Colon (tissue), 2 donors: Measurements from ENCODE around the gene IFT52.

Experiments
- FAIRE-seq: peaks from 2 replicates; lab custom pipeline; 2012; peaks lifted over from hg19 to GRCh38; lab: Jason Lieb, UNC
- donor health status: control.
- donor health status: control.

Gene IFT52, protein sequence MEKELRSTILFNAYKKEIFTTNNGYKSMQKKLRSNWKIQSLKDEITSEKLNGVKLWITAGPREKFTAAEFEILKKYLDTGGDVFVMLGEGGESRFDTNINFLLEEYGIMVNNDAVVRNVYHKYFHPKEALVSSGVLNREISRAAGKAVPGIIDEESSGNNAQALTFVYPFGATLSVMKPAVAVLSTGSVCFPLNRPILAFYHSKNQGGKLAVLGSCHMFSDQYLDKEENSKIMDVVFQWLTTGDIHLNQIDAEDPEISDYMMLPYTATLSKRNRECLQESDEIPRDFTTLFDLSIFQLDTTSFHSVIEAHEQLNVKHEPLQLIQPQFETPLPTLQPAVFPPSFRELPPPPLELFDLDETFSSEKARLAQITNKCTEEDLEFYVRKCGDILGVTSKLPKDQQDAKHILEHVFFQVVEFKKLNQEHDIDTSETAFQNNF

DNA sequence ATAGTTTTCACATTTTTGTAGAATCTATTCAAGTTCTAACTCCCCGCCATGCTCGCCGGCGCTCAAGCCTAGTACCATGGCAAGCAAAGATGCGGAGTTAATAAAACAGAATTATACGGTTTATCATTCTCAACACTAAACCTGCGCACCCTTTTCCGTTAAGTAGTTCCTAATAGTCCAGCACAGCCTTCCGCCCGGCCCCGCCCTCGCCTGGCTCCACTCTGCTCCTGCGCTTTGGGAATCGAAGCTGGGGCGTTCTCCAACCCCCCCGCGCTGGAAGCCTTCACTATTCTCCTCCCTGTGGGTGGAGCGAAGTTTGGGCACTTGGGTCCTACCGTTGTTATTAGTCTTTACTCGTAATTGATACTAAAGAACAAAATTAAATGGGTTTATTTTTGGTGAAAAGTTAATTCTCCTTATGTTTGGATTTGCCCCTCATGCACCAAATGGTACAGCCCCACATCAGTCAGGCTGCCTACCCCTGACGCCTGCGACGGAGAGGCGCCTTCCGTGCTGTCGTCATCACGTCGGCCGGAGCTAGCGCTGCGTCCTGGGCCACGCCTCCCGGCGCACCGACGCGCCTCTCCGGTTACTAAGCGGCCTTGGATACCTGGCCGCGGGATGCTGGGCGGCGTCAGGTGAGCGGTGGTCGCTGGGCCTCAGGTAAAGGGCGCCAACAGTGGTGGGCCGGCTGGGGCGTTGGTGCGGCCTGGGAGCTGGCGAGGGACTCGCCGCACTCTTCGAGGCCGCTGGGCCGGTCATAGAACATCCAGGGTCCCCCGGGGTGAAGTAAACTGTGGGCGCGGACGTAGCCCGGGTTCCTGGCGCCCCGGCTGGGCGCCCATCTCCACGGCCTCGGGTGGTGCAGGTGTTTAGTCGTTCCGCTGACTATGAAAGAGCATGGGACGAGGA, at the start of gene IFT52:
Gene IFT52 (plus strand): TSS at position 546 of the 912 bp plus-strand sequence. CDS start 3,762 bp downstream, outside the sequence.
- no peak for FAIRE-seq

DNA sequence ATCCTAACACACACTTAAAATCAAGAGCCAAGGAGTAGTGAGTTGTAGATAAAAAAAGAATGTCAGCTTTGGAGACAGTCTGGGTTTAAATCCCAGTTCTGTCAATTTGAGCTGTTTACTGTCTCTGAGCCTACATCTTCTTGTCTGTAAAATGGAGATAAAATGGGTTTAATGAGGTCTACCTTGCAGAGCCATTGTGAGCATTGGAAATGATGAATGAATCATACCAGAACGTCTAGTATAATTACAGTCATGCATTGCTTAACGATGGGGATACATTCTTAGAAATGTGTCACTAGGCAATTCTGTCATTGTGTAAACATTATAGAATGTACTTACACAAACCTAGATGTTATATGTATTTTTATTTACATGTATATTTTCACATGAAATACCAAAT, 49.5 kb upstream of the IFT52 start:
- no peak for FAIRE-seq

DNA sequence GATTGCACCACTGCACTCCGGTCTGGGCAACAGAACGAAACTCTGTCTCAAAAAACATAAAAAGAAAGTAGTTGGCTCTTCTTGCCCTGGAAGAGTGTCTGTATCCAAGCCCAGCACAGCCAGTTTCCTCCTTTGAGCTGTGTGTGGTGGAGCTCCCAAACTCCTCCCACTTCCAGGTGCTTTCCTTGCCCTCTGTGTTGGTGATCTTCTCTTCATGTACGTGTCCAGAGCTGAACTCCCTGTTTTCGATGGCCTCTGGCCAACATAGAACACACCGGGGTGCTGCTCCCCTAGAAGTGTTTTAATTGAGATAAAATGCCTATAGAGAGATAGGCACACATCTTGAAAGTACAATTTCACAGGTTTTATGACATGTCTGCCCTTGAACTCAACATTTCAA, 48.6 kb upstream of the IFT52 start:
- FAIRE-seq = no peak

DNA sequence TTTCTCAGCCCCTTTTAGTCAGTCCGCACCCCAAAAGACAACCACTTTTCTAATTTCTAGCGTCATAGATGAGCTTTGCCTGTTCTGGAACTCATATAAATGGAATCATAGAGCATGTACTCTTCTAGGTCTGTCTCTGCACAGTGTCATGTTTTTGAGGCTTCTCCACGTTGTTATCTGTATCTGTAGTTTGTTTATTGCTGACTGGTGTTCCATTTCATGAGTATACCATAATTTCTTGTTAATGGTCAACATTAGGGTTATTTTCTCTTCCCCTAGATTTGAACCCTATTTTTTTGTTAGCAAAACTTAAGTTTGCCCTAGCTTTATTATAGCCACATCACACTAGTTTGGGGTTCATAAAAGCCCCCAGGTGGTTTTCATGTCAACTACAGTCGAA, 48.1 kb upstream of the IFT52 start:
- no peak for FAIRE-seq

DNA sequence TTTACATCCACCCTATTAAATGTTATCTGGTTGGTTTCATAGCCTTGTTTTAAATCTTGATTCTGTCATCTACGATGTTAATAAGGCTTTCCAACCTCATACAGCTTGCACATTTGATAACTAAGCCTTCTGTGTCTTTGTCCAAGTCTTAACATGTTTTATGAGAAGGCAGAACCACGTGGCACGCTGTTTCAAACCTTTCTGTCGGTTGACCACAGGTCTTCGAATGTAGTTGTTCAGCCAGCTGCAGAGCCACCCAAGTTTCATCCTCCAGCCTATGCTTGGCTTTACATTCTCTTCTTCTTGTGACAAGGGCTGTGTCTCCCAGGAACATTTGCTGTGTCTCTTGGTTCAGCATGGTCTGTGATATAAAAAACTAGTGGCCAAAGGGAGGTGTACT, 47.6 kb upstream of the IFT52 start:
- no peak for FAIRE-seq

DNA sequence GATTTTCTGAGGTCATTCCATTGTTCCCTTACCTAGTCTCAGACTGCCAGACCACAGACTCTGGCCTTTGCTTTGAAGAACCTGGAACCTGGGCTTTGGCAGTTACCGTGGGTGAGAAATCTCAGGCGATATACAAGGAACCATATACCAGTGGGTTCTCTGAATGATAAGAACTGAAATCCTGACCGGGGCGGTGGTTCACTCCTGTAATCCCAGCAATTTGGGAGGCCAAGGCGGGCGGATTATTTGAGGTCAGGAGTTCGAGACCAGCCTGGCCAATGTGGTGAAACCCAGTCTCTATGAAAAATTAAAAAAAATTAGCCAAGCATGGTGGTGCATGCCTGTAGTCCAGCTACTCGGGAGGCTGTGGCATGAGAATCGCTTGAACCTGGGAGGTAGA, 46.2 kb upstream of the IFT52 start:
- FAIRE-seq = no peak

DNA sequence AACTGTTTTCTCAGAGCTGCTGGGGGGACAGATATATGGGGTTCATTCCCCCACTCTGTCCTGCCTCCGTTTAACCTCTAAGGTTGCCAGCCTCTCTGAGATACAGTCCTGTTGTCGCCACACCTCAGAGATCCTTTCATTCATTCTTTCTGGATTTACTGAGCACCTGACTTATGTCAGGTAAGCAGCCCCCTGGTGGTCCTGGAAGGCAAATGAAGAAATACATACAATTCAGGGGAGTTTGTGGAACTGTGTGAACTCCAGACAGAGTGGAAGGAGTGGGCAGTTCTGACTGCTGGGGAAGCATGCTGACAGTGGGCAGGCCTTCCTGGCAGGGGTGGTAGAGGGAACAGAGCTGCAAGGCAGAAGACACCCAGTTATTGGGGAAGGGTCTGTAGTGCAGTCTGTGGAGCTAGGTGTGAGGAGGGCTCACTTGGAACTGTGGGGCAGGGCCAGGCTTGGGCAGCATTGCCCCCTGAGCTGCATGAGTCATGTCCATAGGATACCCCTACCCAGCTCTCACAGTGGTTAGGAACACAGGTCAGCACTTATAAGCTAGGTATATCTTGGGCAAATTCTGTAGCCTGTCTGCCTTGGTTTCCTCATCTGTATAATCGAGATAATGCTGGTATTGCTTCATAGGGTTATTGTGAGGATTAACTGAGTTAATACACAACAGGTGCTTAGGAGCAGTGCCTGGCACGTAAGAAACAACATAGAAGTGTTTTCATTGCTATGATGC, 44.7 kb upstream of the IFT52 start:
- FAIRE-seq = no peak

DNA sequence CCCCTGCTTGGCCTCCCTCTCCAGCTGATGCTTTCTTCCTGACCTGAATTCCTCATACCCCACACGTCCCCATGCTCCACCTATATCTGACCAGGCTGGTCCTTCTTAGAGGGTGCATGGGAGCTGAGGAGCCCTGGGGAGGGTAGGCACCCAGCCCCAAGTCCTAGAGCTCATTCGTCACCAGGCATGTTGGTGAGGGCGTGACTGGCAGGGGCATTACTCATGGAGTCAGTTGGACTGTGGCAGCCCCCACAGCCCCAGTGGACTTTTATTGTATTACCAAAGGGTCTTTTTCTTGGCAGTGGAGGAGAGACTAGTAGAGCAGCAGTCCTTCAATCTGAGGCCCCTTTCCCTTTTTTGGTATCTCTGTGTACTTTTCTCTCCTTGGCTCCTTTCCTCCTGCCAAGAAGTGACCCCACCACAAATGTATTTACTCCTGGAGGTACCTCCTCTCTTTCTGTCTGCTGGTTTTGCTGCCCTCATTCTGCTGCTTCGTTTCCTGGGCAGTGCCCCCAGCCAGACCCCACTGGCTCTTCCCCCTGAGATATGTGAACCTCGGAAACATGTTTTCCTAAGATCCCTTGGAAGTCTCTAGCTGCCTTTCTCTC, 42.4 kb upstream of the IFT52 start:
- FAIRE-seq = no peak

DNA sequence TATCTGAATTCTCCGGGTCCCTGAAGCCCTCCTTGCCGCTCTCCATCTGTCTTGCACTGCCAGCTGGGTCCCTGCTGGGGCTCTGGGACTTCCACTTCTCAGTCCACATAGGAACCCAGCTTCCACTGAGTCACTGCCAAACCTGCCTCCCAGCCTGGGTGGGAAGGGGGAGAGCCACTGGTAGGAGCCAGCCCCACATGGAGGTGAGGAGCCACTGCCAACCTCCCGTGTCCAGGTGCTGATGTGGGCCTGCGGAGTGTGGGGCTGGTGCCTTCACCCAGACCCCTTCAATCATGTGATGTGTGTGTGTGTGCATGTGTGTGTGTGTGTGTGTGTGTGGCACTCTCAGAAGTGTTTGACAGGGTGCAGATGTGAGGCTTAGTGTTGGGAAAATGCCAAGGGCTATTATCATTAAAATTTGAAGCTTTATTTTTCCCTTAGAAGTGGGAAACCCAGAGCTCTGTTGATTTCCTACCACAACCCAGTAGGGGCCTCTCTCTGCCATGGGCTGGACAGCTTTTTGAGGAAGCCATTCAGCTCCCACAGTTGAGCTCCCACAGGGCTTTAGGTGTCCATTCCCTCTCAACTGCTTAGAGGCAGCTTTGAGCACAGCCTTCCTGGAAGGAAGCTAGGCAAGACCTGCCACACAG, 41.2 kb upstream of the IFT52 start:
- no peak for FAIRE-seq

DNA sequence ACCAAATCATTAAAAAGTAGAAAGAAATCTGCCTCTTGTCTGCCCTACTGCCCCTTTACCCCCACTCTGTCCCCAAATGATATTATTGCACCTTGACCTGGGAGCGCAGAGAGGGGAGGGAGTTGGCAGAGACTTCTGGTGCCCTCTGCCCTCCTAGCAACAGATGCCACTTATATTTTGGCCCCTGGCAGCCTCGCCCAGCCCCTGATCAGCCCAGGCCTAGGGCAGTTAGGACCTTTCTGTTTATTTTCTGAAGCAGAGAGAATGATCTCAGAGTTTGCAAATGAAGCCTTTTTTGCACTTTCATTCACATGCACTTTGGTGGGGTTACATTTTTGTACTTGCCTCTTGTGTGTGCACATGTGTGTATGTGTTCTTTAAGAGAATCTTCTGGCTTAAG, 40.3 kb upstream of the IFT52 start:
- no peak for FAIRE-seq

DNA sequence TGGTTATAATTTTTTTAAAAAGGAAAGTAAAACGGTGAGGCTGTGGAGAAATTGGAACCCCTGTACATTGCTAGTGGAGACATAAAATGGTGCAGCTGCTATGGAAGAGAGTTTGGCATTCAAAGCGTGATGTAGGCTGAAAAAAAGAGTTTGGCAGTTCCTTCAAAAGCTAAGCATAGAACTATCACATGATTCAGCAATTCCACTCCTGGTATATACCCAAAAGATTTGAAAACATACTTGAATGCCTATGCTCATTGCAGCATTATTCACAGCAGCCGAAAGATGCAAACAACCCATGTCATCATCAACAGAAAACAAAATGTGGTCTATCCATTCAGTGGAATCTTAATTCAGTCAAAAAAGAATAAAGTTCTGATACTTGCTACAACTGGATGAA, 36.4 kb upstream of the IFT52 start:
- no peak for FAIRE-seq

DNA sequence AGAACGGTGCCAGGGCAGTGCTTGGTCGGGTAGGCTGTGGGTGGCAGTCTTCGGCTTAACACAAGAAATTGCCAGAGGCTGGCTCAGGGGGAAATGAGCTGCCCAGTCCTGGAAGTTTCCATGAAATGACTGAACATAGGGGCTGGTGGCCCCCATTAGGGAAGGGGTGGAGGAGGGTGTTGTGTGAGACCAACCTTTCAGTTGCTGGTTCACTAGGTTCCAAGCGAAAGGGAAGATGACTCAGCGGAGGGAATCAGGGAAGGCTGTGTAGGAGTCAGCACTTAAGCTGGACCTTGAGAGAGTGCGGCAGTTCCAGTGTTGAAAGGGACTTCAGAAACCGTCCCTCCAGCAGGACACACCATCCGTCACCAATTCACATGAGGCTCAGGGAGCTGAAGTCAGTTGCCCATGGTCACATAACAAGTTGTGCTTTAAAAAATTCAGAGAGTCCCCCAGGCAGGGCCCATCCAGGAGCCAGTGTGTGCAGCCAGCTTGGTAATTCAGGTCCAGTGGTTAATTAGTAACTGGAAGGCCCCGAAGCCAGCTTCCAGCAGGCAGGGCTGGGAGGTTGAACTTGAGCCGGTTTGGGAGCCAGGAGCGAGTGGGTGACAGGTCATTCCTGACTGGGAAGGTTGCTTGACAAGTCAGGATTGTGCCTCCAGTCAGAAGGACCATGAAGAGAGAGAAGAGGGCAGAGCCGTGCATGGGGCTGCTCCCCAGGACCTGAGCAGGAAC, 32.2 kb upstream of the IFT52 start, which contains the start of gene SGK2:
Gene SGK2 (plus strand): TSS at position 616 of the 735 bp plus-strand sequence. CDS start 7,469 bp downstream, outside the sequence.
- no peak for FAIRE-seq

DNA sequence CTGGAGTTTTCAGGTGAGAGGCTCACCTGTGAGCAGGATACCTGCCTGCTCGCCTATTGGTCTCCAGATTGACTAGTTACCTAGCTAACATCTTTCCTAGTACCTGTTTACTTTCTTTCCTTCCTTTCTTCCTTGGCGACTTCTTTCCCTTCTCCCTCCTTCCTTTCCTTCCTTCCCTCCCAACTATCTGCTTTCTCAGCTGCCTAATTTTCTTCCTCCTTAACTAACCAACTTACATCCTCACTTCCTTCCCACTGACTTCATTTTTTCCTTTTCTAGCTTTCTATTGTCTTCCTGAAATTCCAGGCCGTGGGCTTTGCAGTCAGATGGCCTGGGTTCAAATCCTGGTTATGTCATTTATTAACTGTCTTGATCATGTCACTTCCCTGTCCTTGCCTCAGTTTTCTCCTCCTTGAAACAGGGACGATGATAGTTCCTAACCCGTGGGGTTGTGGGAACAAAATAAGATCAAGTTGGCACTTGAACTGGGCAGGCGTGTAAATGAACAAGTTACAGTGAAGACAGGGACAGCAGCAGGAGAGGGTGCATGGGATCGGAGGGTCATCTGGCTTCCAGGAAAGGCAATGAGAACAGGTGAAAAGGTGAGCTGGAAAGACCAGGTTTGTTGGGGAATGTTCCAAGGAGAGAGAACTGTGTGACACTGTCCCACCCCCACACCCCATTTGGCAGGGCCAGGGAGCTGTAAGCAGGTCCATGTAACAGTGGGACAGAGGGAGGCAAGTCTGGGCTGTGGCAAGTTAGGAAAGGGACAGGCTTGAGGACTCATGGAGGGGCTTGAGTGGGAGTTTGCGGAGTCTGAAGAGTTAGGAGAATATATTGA, 31.4 kb upstream of the IFT52 start:
- no peak for FAIRE-seq

DNA sequence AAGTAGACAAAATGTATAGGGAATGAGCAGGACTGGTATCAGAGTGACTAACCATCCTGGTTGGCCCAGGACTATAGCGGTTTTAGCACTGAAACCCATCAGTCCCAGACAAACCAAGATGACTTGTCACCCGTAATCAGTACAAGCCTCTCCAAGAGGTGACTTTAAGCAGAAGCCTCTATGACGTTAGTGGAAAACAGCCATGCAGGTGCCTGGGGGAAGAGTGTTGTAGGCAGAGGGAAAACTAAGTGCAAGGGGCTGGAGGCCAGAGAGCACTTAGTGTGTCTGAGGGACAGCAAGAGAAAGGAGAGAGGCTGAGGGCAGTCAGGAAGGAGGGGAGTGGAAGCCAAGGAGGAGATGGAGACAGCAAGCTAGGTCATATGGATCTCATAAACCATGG, 29.8 kb upstream of the IFT52 start:
- FAIRE-seq = no peak

DNA sequence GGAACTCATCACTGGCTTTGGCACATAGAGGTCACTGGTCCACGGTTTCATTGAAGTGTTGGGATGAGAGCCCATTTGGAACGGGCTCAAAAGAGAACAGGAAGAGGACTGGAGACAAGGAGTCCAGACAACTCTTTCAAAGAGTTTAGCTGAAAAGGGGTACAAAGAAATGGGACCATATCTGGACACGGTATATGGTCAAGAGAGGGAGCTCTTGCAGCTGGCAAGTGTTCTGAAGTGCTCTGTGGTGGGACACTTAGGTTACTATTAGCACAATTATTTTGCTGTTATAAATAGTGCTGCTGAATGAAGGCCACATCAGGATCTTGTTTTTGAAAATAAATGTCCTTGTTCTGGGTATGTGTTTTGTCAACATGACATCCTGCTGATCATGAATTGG, 27.3 kb upstream of the IFT52 start:
- FAIRE-seq = no peak

DNA sequence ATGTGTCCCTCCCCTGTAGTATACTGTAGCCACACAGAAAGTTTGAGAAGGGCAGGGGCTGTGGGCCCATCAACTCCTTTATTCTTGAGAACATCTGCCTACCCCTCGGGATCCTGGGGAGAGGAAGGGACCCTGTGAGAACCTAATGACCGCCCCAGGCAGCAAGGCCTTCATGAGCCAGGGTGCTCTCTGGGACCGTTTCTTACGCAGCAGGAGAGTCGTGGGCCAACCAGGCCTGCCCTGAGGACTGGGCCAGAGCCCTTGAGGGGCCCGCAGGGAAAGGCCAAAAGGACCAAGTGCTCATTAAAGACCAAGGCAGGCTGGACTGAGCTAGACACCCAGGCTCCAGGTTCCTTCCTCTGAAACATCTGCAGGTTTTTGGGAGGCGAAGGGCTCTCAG, 26.7 kb upstream of the IFT52 start:
- no peak for FAIRE-seq

DNA sequence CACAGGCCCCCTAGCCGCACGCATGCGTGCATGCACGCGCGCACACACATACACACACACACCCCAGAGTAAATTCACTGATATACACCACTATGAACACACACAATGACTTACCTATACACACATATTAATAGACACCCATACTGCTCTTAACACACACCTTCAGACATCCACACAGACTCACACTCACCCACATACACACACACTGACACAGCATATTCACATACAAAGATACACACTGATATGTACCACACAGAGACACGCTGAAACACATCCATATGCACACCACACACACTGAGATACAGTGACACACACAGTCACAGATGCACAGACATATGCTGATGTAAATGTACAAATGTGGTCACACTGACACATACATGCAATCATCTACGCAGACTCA, 26.3 kb upstream of the IFT52 start:
- no peak for FAIRE-seq

DNA sequence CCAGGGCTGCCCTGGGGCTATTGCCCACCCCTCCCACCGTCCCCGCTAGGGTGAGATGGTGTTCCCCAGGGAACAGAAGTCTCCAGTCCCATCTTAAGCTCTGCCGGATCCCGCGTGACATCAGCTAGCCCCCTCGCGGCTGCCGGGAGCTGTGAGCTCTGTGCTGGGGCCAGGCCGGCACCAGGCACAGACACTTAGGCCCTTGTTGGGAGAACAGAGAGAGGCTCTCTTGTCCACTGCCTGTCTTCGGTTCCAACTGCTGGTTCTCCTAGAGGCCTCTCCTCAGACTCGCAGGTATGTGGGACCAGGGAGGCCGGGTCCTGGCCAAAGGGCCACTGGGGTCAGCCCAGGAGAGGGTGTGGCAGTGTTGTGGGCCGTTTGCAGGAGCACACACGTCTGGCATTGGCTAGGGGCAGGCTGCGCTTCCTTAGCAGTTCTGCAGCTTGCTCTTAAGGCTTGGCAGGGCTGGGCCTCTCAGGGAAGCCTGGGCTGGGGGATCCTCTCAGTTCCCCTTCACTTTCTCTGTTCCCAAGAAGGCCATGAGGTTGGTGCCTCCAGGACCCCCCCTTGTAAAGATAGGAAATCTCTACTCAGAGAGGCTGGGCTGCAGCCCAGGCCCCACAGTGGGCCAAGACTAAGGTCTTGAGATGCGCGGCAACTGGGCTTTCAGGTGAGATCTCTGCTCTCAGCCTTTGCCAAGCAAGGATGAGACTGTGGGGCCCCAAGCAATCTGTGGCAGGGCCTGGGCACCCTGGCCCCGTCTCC, 25.6 kb upstream of the IFT52 start:
- FAIRE-seq = no peak

DNA sequence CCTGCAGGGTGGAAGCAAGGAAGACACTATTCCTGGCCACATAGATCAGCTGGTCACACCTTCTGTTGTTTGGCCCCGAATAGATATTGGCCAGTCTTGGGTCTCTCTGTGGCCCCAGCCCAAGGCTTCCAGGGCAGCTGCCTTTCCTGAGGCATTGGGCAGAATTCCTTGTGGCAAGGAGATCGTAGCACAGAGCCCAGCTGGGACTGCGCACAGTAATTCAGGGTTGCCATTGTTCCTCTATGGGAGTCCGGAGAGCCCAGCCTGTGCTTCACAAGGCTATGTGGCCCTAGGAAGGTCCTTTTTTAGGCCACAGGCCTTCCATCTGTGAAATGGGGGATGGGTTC, 25.0 kb upstream of the IFT52 start:
- no peak for FAIRE-seq
